ENCODE measurements around the gene ZBTB39.

Gene ZBTB39

GRCh38 chr12:56978397-56979138 is 27.8 kb downstream of the ZBTB39 start:
- TF ChIP-seq FOXM1 (IDR thresholded peaks at IDR 0.05; ENCODE audit: borderline replicate concordance, low read depth) (no peak), TCF12 (IDR thresholded peaks at IDR 0.05; ENCODE audit: low read depth) (no peak), YY1 (IDR thresholded peaks at IDR 0.05; ENCODE audit: low read depth) (no peak), USF1 (IDR thresholded peaks at IDR 0.05) (no peak), ZBTB7A (IDR thresholded peaks at IDR 0.05; ENCODE audit: low read depth) (no peak), EP300 (IDR thresholded peaks at IDR 0.05; ENCODE audit: borderline replicate concordance) (no peak), EGR1 (IDR thresholded peaks at IDR 0.05) (no peak), MAX (IDR thresholded peaks at IDR 0.05) (no peak), REST (IDR thresholded peaks at IDR 0.05; ENCODE audit: low read depth) (no peak), TAF1 (IDR thresholded peaks at IDR 0.05; ENCODE audit: low read depth) (no peak), CREB1 (IDR thresholded peaks at IDR 0.05; ENCODE audit: low read depth) (no peak), CEBPB (IDR thresholded peaks at IDR 0.05) (no peak), TEAD4 (IDR thresholded peaks at IDR 0.05) (no peak)

- TF ChIP-seq YY1 (IDR thresholded peaks at IDR 0.05; ENCODE audit: low read depth) = 0 out of 2 replicates have a peak, but pooled peaks have one; percentile 32
These were observed 40.2 kb downstream of the ZBTB39 start for GRCh38 chr12:56965997-56966642.

GRCh38 chr12:56958422-56958821 is 47.9 kb downstream of the ZBTB39 start:
- TF ChIP-seq CREB1 (IDR thresholded peaks at IDR 0.05; ENCODE audit: low read depth) (no peak), EP300 (IDR thresholded peaks at IDR 0.05; ENCODE audit: borderline replicate concordance) (no peak), TAF1 (IDR thresholded peaks at IDR 0.05; ENCODE audit: low read depth) (no peak), YY1 (IDR thresholded peaks at IDR 0.05; ENCODE audit: low read depth) (no peak), RAD21 (IDR thresholded peaks at IDR 0.05; ENCODE audit: low read depth) (no peak), MAX (IDR thresholded peaks at IDR 0.05) (no peak), TCF12 (IDR thresholded peaks at IDR 0.05; ENCODE audit: low read depth) (no peak), EGR1 (IDR thresholded peaks at IDR 0.05) (no peak), ZBTB7A (IDR thresholded peaks at IDR 0.05; ENCODE audit: low read depth) (no peak), FOXM1 (IDR thresholded peaks at IDR 0.05; ENCODE audit: borderline replicate concordance, low read depth) (no peak), REST (IDR thresholded peaks at IDR 0.05; ENCODE audit: low read depth) (no peak), CEBPB (IDR thresholded peaks at IDR 0.05) (no peak), TEAD4 (IDR thresholded peaks at IDR 0.05) (no peak), NFIC (IDR thresholded peaks at IDR 0.05) (no peak), USF1 (IDR thresholded peaks at IDR 0.05) (no peak)

GRCh38 chr12:56957229-56958052 is 48.9 kb downstream of the ZBTB39 start, which contains the start of gene RDH16:
RDH16 (minus strand) TSS chr12:56957608; CDS start chr12:56957462, 146 bp downstream.
- TF ChIP-seq ZBTB7A (IDR thresholded peaks at IDR 0.05; ENCODE audit: low read depth) = no peak
- TF ChIP-seq NFIC (IDR thresholded peaks at IDR 0.05) = no peak
- TF ChIP-seq CEBPB (IDR thresholded peaks at IDR 0.05) = no peak
- TF ChIP-seq EP300 (IDR thresholded peaks at IDR 0.05; ENCODE audit: borderline replicate concordance) = no peak

GRCh38 chr12:56955631-56956256 is 50.6 kb downstream of the ZBTB39 start:
- TF ChIP-seq USF1 (IDR thresholded peaks at IDR 0.05) = no peak
- TF ChIP-seq RAD21 (IDR thresholded peaks at IDR 0.05; ENCODE audit: low read depth) = no peak
- no peak for TF ChIP-seq FOXM1 (IDR thresholded peaks at IDR 0.05; ENCODE audit: borderline replicate concordance, low read depth)
- TF ChIP-seq ZBTB7A (IDR thresholded peaks at IDR 0.05; ENCODE audit: low read depth) = no peak
- TF ChIP-seq CEBPB (IDR thresholded peaks at IDR 0.05) = peak; percentile 35; the same call in 1 of the 2 replicates
